NCI-H128 (cell line): Measurements from ENCODE around the gene DNAJC27.

Experiments used
- DNase-seq: peaks from one replicate; lab custom pipeline; 2025; ENCODE audit not compliant: unreplicated experiment; lab: John Stamatoyannopoulos, UW

The DNAJC27 gene

DNA sequence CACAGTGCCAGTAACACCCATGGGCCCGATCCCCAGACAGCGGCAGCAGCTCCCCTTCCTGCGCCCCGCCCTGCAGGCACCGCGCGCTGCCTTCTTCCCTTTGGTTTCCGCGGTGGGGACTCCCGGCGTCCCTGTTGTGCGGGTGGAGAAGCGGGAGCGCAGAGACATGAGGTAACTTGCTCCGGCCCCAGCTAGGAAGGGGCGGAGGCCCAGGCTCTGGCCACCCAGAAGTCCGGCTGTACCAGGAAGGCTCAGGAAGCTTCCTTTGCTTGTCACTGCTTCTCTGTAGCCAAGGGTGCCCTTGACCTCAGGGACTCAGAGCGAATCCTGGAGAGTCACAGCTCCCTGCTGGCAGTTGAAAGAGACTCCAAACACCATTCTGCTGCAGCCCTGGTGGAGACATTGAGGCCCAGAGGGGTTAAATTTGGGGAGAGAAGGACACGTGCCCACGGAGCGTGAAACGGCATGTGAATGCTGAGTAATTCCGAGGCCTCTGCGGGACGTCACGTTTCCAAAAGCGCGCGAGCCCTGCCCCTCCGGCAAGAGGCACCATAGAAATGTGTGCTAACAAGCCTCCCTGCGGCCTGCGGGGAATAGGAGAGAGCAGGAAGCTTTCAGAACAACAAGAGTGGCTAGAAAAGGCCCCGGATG, 45.0 kb downstream of the DNAJC27 start:
- no peak for DNase-seq

DNA sequence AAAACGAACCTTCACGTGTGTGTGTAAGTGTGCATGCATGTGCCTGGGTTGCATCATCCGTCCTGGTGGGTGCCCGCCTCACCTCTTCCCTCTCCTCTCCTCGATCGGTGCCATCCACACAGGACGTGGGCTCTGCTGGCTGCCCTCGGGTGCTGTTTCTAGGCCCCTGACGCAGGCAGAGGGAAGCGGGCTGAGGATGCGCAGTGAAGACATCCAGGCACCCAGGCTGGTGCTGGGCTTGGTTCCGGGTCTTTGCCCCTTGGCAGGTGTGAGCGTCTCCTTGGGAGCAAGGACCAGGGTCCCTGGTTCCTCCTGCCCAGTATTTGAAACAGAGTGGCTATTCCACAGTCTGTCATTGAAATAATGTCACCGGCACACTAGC, 45.5 kb downstream of the DNAJC27 start:
- DNase-seq: no peak

DNA sequence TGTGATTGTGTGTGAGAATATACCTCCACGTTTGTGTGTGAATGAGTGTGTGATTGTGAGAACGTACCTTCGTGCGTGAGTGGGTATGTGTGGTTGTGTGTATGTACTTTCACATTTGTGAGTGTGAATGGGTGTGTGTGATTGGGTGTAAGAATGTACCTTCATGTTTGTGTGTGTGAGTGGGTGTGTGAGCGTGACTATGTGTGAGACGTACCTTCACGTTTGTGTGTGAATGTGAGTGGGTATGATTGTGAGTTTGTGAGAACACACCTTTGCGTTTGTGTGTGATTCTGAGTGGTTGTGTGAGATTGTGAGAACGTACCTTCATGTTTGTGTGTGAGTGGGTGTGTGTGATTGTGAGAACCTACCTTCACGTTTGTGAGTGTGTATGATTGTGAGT, 45.9 kb downstream of the DNAJC27 start:
- DNase-seq: no peak

DNA sequence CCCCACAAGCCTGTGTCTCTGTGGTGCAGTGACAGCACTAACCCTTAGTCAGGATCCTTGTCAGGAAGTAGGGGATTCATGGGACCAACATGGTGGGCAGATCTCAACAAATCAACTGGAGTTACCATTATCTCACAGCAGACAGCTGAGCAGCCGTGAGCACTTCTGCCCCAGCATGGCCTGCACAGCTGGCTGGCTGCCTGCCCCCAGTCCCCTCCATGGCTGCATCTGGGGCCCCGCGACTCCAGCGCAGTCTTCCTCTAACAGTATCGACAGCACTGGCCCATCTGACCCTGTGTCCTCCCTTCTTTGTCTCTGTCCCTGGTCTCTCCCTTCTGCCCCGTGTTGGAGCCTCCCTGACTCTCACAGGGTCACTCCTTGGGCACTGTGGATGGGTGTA, 47.0 kb downstream of the DNAJC27 start:
- no peak for DNase-seq

DNA sequence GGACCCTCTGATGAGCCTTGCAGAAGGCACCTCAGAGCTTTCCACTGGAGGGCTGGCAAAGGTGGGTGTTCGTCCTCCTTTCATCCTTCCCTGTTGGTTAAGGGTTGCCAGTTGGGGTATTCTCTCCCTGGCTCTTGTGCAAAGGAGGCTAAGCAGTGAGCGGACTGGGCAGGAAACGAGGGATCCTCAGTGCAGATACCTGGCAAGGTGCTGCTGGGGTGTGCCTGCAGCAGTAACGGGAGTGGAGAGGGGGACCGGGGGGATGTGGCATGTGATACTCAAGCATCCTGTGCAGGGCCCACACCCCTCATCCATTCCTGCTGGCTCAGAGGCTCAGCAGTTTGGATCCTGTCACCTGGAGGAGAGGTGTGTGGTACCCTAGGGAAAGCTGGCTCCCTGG, 47.5 kb downstream of the DNAJC27 start:
- no peak for DNase-seq

DNA sequence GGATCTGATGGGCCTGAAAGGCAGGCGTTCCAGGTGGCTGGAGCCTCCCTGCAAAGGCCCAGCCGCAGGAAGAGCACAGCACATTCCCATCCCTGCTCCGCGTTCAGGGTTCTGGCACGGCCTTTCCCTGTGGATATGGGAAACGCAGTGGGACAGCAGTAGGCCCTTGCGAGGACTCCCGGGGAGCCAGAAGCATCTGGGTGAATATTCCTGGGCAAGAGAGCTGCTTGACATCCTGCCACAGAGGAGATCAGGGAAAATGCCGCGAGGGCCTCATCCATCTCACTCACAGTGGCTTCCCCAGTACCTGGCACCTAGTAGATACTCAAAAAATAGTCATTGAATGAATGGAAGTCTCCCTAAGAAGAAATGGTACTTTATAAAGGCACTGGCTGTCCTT, 48.6 kb downstream of the DNAJC27 start:
- no peak for DNase-seq

DNA sequence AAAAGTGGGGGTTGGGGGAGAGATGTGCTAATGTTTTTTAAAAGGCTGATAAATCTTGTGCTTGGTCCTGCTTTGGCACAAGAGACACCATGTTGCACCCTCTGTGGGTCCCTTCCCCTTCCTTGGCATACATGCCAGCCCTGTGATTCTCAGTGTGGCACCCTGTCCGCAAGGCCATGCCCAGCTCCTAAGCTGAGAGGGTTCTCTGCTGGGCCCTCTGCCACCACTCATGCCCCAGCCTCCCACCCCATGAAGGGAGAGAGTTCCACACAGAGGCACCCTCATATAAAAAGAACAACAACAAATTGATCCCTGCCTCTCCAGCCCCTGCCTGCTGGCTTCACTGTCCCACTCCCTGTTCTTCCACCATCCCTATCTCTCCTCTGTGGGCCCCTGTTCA, 49.2 kb downstream of the DNAJC27 start:
- no peak for DNase-seq

DNA sequence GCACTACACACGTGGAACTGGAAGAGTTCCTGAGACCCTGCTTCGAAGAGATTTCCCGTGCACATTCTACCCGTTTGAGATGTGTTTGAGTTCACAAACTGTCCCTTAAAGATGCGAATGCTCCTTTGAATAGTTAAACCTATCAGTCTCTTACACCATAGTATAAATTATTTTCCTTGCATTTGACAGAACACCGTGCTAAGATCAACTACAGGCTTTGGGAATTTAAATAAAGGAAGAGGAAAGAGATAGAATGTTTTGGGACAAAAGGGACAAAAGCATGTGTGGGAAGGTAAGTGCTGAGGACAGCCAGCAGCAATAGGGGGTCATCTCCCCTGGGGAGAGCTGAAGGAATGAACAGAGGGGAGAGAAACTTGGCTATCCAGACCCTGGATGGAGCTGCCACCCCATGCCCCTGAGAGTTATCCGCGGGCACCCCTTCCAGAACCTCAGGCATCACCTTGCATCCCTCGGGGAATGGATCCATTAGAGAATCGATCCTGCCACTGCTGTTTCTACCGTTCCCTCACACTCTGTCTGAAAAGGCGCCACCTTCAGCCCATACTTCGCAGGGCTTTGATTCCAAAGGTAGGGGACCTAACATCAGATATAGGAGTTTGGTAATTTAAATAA, 50.8 kb downstream of the DNAJC27 start:
- DNase-seq: no peak

DNA sequence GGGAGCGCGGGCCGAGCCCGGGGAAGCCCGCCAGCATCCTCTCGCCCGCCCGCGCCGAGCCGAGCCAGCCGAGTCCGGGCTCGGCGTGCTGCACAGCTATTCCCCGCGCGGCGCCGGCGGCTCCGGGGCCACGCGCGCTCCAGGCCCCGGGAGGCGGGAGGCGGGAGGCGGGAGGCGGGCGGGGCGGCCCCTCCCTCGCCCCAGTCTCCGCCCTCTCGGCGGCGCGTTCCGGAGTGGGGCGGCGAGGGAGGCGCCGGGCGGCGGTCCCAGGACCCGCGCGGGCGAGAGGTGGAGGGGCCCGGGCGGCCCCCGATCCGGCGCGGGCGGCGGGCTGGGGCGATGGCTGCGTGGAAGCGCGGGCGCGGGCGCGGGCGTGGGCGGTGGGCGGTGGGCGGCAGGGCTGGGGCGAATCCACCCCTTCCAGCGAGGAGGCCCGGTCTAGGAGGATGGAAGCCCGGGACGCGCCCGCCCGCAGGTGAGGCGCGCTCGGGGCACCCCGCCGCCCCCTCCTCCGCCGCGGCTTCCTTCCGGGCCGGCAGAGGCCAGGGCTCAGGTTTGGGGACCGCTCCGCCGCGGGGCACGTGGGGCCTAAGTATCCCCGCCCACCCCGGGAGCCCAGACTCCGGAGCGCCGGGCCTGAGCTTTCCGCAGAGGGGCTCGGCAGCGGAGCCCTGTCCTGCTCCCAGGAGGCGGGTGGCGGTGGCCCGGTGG, 51.5 kb downstream of the DNAJC27 start, which contains the start of gene ADCY3:
TSS of gene ADCY3 (minus strand) at position 140 of the 711 bp plus-strand sequence. CDS start 1,250 bp downstream, outside the sequence.
- no peak for DNase-seq

DNA sequence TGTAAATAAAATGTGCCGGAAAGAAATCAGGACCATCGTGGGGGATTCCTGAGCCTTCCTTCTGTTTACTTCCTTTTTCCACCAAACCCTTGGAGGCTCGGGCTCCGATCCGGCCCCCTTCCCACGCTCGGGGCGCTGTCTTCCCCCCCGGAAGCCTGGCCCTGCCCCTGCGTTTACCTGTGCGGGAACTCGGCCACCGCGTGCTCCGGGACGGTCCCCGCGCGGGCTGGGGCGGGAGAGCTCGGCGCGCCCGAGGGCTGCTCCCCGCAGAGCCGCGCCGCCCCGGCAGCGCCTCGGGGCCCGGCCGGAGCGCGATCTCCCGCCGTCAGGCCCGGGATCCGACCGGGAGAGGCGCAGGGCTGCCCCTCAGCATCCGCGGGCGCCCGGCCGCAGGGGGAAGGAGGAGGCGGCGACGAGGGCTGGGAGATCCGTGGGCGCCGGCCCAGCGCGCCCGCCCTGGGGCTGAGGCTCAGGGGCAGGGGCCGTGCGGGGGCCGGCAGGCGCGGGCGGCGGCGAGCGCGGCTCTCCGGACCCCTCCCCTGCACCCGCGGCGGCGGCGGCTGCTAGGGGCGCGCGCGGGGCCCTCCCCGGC, 52.2 kb downstream of the DNAJC27 start:
- no peak for DNase-seq

DNA sequence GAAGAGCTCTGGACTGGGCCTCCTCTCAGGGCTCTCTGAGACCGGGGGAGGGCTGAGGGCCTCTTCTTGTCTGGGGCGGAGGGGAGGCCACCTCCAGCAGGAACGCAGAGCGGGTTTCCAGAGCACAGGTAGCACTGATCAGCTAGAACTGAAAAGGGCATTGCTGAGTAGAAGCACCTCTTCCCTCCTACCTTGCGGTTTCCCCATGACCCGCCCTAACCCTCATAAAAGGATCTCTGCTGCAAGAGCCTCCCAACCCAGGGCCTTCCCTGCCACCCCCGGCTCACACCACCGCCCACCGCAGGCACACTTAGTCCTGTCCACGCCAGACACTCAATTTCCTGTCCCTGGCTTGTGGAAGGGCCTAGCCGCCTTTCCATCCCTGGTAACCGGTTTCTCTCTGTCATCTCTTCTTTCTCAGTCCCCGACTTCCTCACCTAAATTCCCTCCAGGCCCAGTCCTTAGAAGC, 52.7 kb downstream of the DNAJC27 start:
- DNase-seq: no peak

DNA sequence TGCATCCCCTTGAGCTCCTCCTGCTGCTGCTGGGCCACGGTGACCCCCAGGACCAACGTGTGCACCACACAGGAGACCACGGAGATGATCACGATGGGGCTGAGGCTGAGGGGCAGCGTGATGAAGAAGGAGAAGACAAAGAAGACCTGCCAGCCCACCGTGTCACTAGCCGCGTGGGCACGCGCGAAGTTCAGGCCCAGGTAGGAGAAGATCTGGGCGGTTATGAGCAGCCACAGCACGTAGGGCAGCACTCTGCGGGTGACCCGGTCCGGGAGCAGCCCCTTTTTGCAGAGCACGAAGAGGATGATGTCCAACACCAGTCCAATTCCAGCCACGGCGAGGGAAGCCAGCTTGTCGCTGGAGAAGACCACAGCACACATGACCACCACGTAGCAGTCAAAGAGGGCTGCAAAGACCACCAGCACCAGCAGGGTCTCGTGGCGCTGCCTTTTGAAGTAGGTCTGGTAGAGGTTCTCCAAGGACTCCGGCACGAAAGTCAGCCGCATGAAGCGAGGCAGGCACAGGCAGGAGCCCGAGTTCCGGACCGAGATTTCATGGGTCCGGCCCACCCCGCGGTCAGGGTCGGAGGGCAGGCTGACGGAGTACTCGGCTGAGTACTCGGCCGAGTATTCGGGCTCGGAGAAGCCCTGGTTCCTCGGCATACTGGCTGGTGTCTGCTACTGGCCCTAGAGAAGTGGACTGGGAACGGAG, 53.3 kb downstream of the DNAJC27 start:
- DNase-seq: no peak

DNA sequence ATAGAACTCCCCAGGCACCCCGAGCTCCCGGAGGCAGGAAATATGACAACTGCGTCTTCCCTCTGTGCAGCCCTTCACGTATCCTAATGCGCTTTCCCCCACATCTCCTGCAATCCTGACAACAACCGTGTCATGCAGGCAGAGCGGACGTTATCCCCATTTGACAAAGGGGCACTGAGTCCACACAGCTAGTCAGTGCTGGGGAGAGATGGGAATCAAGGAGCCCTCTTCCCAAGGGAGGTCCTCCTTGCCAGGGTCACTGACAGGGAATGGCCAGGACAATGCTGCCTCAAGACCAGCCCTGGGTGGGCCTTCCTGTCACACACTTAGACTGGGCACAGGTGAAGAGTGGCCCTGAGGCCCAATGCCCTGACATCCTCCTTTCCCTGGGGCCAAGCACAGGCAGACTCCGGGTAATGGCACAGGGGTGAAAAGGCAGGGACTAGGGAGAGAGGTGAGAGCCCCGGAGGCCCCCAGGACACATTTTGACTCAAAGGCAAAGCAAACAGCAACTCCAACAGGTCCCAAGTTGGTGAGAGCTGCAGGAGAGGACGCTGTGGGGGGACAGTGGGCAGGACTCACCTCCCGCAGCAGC, 53.9 kb downstream of the DNAJC27 start:
- no peak for DNase-seq

DNA sequence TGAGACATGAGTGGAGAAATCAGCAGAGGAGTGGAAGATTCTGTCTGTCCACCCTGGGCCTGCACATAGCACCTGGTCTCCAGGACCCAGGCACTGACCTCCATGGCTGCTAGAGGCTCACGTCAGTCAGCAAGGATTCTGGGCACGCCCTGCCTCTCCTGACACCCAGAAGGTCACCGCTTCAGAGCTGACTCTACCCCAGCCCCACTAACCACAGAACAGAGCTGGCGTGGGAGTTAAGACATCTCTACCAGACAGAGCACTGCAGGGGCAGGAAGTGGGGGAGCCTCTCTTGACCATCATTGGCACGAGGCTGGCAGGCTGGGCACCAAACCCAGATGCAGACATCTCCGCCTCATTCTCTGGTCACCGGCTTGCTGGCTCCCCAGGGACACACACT, 54.7 kb downstream of the DNAJC27 start:
- no peak for DNase-seq

DNA sequence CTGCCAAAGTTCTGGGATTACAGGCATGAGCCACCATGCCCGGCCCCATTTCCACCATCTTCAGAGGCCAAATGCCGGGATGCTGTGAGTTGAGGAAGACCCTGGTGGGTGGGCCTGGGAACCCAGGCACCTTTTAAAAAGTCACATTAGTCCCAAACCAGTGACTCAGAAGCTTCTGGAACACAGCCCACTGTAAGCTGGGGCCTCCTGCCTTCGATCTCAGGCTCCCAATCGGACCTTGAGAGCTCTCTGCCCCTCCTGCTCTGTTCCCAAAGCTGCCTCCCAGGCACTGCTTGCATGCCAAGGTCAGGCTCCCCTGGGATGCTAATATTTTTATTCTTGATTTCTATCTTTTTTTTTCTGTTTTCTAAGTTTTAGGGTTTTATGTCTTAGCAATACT, 56.0 kb downstream of the DNAJC27 start:
- DNase-seq: no peak

DNA sequence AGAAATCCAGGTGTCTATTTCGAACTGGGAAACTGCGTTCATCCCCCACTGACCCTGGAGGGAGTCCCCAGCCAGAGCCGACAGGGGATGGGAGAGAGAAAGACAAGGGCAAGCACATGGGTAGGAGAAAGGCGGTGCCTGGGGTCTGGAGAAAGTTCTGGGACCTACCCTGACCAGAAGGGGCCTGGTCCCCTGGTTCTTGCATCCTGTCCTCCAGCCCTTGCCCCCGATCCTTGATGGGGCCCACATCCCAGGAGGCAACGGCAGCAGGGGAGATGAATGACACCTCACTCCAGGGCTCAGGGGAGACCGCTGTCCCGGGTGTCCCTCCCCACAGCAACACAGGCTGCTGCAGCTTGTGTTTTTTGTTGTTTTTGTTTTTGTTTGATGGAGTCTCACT, 56.6 kb downstream of the DNAJC27 start:
- no peak for DNase-seq

DNA sequence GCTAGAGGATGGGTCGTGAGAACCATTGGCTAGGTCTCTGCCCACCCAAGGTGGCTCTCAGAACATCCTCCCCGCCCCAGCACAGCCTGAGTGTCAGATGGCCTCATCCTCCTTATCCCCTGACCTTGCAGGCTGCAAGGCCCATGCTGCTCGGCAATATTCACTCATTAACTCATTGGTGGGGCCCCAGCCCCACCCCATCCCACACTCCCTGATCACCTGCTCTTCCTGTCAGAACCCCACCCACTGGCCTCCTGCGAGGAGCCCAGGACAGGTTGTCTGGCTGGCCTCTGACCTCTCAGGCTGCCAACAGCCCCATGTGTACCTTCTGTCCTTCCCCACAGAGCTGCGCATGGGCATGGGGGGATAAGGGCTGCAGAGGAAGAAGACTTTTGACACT, 57.0 kb downstream of the DNAJC27 start:
- DNase-seq: no peak

DNA sequence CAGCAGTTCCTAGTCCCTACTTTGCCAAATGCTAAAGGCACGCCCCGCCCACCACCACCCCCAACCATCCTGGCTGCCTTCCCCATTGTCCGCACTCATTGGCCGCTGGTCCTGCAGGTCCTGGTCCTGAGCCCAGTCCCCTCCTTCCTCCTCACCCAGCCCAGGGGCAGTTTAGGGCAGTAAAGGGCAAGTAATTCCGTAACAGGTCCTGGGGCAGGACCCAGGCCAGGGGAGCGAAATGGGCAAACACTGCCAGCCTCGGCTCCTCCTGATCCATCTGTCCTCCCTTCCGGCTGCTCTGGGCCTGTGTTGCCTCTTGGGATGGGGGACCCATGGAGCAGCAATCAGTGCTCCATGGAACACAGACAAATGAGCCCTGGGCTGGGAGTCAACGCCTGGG, 57.8 kb downstream of the DNAJC27 start:
- DNase-seq: no peak

DNA sequence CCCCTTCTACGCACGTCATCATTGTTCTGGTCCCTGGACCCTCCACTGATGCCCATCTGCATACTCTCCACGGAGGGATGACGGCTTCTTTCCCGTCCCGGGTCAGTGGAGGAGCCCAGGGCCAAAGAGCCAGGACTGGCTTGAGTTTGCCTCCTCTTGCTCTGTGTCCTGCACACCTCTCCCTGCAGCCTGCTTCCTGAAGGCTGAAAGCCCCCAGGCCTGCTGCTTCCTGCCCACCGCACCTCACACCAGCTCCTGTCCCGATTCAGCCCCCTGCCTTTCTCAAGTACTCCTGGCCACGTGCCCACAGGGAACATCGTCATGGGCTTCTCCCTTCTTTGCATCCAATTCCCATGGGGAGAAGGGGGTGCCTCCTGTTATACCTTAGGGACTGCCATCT, 58.8 kb downstream of the DNAJC27 start:
- DNase-seq: no peak

DNA sequence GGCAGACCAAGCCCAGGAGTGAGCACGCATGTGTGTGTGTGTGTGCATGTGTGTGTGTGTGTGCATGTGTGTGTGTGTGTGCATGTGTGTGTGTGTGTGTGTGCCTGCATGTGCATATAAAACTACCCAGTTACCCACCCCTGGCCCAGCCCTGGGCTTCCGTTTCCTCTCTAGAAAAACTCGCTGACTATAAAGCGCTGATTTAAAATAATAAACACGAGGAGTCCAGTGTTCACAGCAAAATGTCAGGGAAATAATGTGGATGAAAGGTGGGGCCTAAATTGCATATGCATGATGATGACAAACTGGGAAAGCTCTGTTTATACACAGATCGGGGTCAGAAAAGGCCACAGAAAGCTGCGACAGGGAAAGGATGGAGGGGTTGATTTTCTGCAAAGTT, 59.2 kb downstream of the DNAJC27 start:
- DNase-seq: no peak

DNA sequence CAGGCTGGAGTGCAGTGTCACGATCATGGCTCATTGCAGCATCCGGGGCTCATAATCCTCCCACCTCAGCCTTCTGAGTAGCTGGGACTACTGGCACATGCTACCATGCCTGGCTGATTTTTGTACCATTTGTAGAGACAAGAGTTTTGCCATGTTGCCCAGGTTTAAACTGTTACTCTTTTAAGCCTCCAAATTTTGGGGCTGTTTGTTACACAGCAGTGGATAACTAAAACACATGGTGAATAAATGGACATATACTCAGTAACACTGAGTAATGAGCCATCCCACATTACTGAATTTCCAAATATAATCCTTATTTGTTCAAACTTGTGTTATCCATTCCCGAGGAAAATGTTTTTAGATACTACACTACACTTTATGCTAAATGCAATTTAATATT, 61.5 kb downstream of the DNAJC27 start:
- no peak for DNase-seq
